Measurements from ENCODE around the gene SIGLEC12. TPM values are rescaled to one million over a fixed set of nuclear protein-coding genes. Genes with fewer than 3 reads are reported as not detected.

Gene SIGLEC12
- total RNA-seq, 2 experiments from 2014 or later = not detected

GRCh38 chr19:51488491-51488890, 13.1 kb downstream of the SIGLEC12 start:
- Histone ChIP-seq H3K36me3 (ENCODE audit: insufficient read depth, low read length) (no peaks in the 10 kb centered on the region), H3K27ac (ENCODE audit: low read depth in 1 of 2, low read length in 2 of 2) (no peak overlapping the region), H3K9me3 (ENCODE audit: control insufficient read depth in 1 of 2, insufficient read depth in 1 of 2, low read length in 2 of 2) (peaks cover 0 to 5% of the 10 kb centered on the region in 2 experiments), H3K4me3 (ENCODE audit: low read length) (no peak overlapping the region), H3K27me3 (ENCODE audit: control insufficient read depth in 1 of 2, insufficient read depth in 2 of 2, low read length in 2 of 2) (peaks cover 4 to 8% of the 10 kb centered on the region in 2 experiments), H3K4me1 (ENCODE audit: insufficient read depth, low read length) (no peaks in the 10 kb centered on the region)
- ATAC-seq (ENCODE audit: poor library complexity) (no peak), DNase-seq (no peak)
- ChIA-PET POLR2A (no interaction called here), CTCF (no interaction called here)
- no peak for TF ChIP-seq CTCF (IDR thresholded peaks at IDR 0.05)
- Mint-ChIP-seq H3K27me3 (peaks cover 17% of the 10 kb centered on the region), H3K4me3 (no peak overlapping the region), H3K4me1 (ENCODE audit: low read depth) (no peaks in the 10 kb centered on the region), H3K36me3 (ENCODE audit: low read depth) (no peaks in the 10 kb centered on the region), H3K9me3 (no peaks in the 10 kb centered on the region), H3K27ac (no peak overlapping the region)
- intact Hi-C loops (cut with DNase I, micrococcal nuclease) = no loop called here

- H3K36me3 Mint-ChIP-seq (ENCODE audit: low read depth) = no peaks in the 10 kb centered on the region
- no peaks in the 10 kb centered on the region for H3K9me3 Mint-ChIP-seq
- DNase-seq (no peak), ATAC-seq (ENCODE audit: poor library complexity) (no peak)
- Histone ChIP-seq H3K27ac (ENCODE audit: low read depth in 1 of 2, low read length in 2 of 2) (no peak overlapping the region), H3K4me3 (ENCODE audit: low read length) (no peak overlapping the region), H3K27me3 (ENCODE audit: control insufficient read depth in 1 of 2, insufficient read depth in 2 of 2, low read length in 2 of 2) (peaks cover 11 to 13% of the 10 kb centered on the region in 2 experiments), H3K9me3 (ENCODE audit: control insufficient read depth in 1 of 2, insufficient read depth in 1 of 2, low read length in 2 of 2) (peaks cover 0 to 5% of the 10 kb centered on the region in 2 experiments), H3K36me3 (ENCODE audit: insufficient read depth, low read length) (no peaks in the 10 kb centered on the region), H3K4me1 (ENCODE audit: insufficient read depth, low read length) (no peaks in the 10 kb centered on the region)
- CTCF ChIA-PET = no interaction called here
- no peaks in the 10 kb centered on the region for H3K4me1 Mint-ChIP-seq (ENCODE audit: low read depth)
- POLR2A ChIA-PET = no interaction called here
- H3K4me3 Mint-ChIP-seq = no peak overlapping the region
- intact Hi-C loops (cut with DNase I, micrococcal nuclease) = no loop called here
- peaks cover 37% of the 10 kb centered on the region for H3K27me3 Mint-ChIP-seq
- TF ChIP-seq CTCF (IDR thresholded peaks at IDR 0.05) = no peak
- no peak overlapping the region for H3K27ac Mint-ChIP-seq
These were observed 15.5 kb downstream of the SIGLEC12 start for GRCh38 chr19:51485960-51486660.

GRCh38 chr19:51480590-51480989, 21.0 kb downstream of the SIGLEC12 start:
- no peaks in the 10 kb centered on the region for H3K4me1 ChIP-seq (ENCODE audit: insufficient read depth, low read length)
- no peak for TF ChIP-seq CTCF (IDR thresholded peaks at IDR 0.05)
- no peak overlapping the region for H3K27ac ChIP-seq (ENCODE audit: low read depth in 1 of 2, low read length in 2 of 2)
- POLR2A ChIA-PET = no interaction called here
- Mint-ChIP-seq H3K36me3 (ENCODE audit: low read depth) (no peaks in the 10 kb centered on the region), H3K4me3 (no peak overlapping the region), H3K27me3 (peaks cover 55% of the 10 kb centered on the region), H3K27ac (no peak overlapping the region), H3K4me1 (ENCODE audit: low read depth) (no peaks in the 10 kb centered on the region), H3K9me3 (no peaks in the 10 kb centered on the region)
- ATAC-seq (ENCODE audit: poor library complexity) = no peak
- peaks cover 9 to 13% of the 10 kb centered on the region in 2 experiments for H3K27me3 ChIP-seq (ENCODE audit: control insufficient read depth in 1 of 2, insufficient read depth in 2 of 2, low read length in 2 of 2)
- DNase-seq = no peak
- H3K9me3 ChIP-seq (ENCODE audit: control insufficient read depth in 1 of 2, insufficient read depth in 1 of 2, low read length in 2 of 2) = no peaks in the 10 kb centered on the region
- no peak overlapping the region for H3K4me3 ChIP-seq (ENCODE audit: low read length)
- no peaks in the 10 kb centered on the region for H3K36me3 ChIP-seq (ENCODE audit: insufficient read depth, low read length)
- intact Hi-C loops (cut with DNase I, micrococcal nuclease) = no loop called here
- CTCF ChIA-PET = no interaction called here
